Lower lobe of right lung (tissue), 2 donors: ENCODE measurements around the gene AKT3. TPM values are rescaled to one million over a fixed set of nuclear protein-coding genes. Genes with fewer than 3 reads are reported as not detected.

ENCODE experiments used
- ATAC-seq, 2 donors: fragments of 200-7000 bp; cut with Tn5 transposase; one replicate each; pipeline ENCODE4 v1.9.1; 2020 to 2022; ENCODE audit warnings: mild to moderate bottlenecking in 2 of 2, moderate library complexity in 2 of 2
- DNase-seq: peaks from one replicate; pipeline ENCODE4 v3.0.0-alpha.2; 2020
- H3K27ac ChIP-seq: fragments of 200-600 bp; one replicate; pipeline ENCODE4 v1.8.0; 2022
- H3K27me3 ChIP-seq: fragments of 200-600 bp; one replicate; pipeline ENCODE4 v1.8.0; 2022; ENCODE audit warnings: low read depth
- H3K36me3 ChIP-seq: fragments of 200-600 bp; one replicate; pipeline ENCODE4 v1.8.0; 2022; ENCODE audit warnings: mild to moderate bottlenecking
- H3K4me1 ChIP-seq: fragments of 200-600 bp; one replicate; pipeline ENCODE4 v1.8.0; 2022
- H3K4me3 ChIP-seq: fragments of 200-600 bp; one replicate; pipeline ENCODE4 v1.8.0; 2022; ENCODE audit warnings: mild to moderate bottlenecking
- H3K9me3 ChIP-seq: fragments of 200-600 bp; one replicate; pipeline ENCODE4 v1.8.0; 2022
- intact Hi-C: fragments of 100-400 bp; cut with DNase I; formaldehyde crosslinking; loops from one replicate; pipeline ENCODE4 v1.11.0; 2022
- total RNA-seq: library from RNA; stranded (reverse); fragmentation: NEBNext Ultra II Directional; extraction: Animal tissue kit (Norgen Biotek cat#: 25700); gene quantifications from one replicate; pipeline ENCODE4 v1.2.1, GENCODE V29; 2021
- TF ChIP-seq, protein P1 (sequence below): fragments of 200-600 bp; IDR thresholded peaks from one replicate; pipeline ENCODE4 v1.8.0; 2022; ENCODE audit warnings: antibody characterized with exemption, mild to moderate bottlenecking
- donor health status: DM: no; HTN: yes; CAD: no; lungs with severe emphysema.

The AKT3 gene
- total RNA-seq, 1 donor from 2014 or later = 52.5 TPM

GRCh38 chr1:243454328-243454997 lies 395.6 kb downstream of the AKT3 start:
- TF ChIP-seq, protein P1, sequence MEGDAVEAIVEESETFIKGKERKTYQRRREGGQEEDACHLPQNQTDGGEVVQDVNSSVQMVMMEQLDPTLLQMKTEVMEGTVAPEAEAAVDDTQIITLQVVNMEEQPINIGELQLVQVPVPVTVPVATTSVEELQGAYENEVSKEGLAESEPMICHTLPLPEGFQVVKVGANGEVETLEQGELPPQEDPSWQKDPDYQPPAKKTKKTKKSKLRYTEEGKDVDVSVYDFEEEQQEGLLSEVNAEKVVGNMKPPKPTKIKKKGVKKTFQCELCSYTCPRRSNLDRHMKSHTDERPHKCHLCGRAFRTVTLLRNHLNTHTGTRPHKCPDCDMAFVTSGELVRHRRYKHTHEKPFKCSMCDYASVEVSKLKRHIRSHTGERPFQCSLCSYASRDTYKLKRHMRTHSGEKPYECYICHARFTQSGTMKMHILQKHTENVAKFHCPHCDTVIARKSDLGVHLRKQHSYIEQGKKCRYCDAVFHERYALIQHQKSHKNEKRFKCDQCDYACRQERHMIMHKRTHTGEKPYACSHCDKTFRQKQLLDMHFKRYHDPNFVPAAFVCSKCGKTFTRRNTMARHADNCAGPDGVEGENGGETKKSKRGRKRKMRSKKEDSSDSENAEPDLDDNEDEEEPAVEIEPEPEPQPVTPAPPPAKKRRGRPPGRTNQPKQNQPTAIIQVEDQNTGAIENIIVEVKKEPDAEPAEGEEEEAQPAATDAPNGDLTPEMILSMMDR = no peak
- intact Hi-C loops = no loop called here
- Histone ChIP-seq H3K4me3 (no peak overlapping the region), H3K4me1 (no peaks in the 10 kb centered on the region), H3K27me3 (no peaks in the 10 kb centered on the region), H3K27ac (no peak overlapping the region), H3K36me3 (no peaks in the 10 kb centered on the region), H3K9me3 (no peaks in the 10 kb centered on the region)
- DNase-seq = no peak
- no peak for ATAC-seq

DNA sequence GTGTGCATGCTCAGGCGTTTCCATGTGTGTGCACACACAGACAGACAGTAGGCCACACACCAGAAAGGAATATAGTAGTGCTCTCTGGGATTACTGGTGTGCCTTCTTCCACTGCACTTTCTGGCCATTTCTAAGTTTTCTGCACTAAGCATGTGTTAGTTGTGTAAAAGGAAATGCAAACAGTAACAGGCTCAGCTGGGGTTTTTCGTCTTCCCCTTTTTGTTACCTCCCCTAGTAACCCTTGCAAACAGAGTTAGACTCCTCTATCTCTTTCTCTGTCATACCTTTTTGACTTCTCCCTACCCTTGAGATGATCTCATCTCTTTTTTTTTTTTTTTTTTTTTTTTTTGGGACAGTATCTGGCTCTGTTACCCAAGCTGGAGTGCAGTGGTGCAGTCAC lies 398.0 kb downstream of the AKT3 start:
- no peak for DNase-seq
- H3K4me3 ChIP-seq = no peak overlapping the region
- no peak for ATAC-seq
- no peaks in the 10 kb centered on the region for H3K4me1 ChIP-seq
- intact Hi-C loops = no loop called here
- no peaks in the 10 kb centered on the region for H3K9me3 ChIP-seq
- no peak overlapping the region for H3K27ac ChIP-seq
- H3K27me3 ChIP-seq = no peaks in the 10 kb centered on the region
- no peaks in the 10 kb centered on the region for H3K36me3 ChIP-seq
- TF ChIP-seq, protein P1 = no peak

DNA sequence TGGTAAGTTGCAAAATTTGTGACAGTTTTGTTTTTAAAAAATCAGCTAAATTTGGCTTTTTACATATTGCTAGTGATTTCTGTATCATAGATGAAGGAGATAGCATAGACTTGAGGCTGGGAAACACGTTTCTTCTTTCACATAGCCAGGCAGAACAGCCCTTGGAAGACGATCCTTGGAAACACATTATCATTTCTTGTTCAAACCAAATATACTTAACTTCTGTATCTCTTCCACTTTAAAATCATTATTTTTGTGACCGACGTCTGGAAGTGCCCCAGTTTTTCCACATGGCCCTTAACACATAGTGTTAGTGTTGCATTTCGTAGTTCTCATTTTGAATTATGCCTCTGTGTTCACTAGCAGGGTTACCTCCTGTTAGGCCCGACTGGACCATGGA lies 400.7 kb downstream of the AKT3 start:
- TF ChIP-seq, protein P1 = no peak
- no peak overlapping the region for H3K4me3 ChIP-seq
- intact Hi-C loops = no loop called here
- no peaks in the 10 kb centered on the region for H3K4me1 ChIP-seq
- no peak for ATAC-seq
- no peak for DNase-seq
- no peaks in the 10 kb centered on the region for H3K36me3 ChIP-seq
- no peak overlapping the region for H3K27ac ChIP-seq
- no peaks in the 10 kb centered on the region for H3K9me3 ChIP-seq
- H3K27me3 ChIP-seq = no peaks in the 10 kb centered on the region

- no peak for DNase-seq
- H3K27ac ChIP-seq = no peak overlapping the region
Observed at GRCh38 chr1:243447844-243448243, 402.2 kb downstream of the AKT3 start.

DNA sequence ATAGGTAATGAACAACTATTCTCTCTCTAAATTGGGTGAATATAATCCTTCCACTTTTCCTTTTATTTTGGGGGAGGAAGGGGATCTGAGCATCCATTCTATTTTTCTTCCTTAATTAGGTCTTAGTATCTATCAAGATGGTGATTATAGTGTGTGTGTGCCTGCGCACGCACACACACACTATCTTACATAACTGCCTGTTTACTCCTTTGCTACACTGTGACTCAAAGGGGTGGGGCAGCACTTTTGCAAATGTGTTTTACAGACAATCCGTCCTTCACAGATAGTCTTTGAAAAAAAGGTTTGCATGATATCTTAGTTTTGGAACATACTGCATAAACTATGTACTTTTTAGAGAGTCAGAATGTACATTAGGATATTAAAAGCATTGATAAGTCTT lies 402.7 kb downstream of the AKT3 start:
- peaks cover 9% of the 10 kb centered on the region for H3K4me1 ChIP-seq
- ATAC-seq = no peak
- TF ChIP-seq, protein P1 = no peak
- no peaks in the 10 kb centered on the region for H3K9me3 ChIP-seq
- H3K27me3 ChIP-seq = no peaks in the 10 kb centered on the region
- no peak for DNase-seq
- intact Hi-C loops = no loop called here
- H3K36me3 ChIP-seq = peaks cover 5% of the 10 kb centered on the region
- H3K4me3 ChIP-seq = no peak overlapping the region
- no peak overlapping the region for H3K27ac ChIP-seq

More at GRCh38 chr1:243447844-243448243, 402.2 kb downstream of the AKT3 start:
- Histone ChIP-seq H3K36me3 (peaks cover 5% of the 10 kb centered on the region), H3K4me1 (peaks cover 9% of the 10 kb centered on the region), H3K4me3 (no peak overlapping the region), H3K27me3 (no peaks in the 10 kb centered on the region), H3K9me3 (no peaks in the 10 kb centered on the region)
- intact Hi-C loops = no loop called here
- ATAC-seq = no peak
- TF ChIP-seq, protein P1 = no peak
